Fibroblast of the aortic adventitia (primary cell): ENCODE measurements around the gene UGT1A6. TPM values are rescaled to one million over a fixed set of nuclear protein-coding genes. Genes with fewer than 3 reads are reported as not detected.

Experiments used
- DNase-seq: peaks from one replicate; pipeline ENCODE4 v3.0.0-alpha.2; 2010; ENCODE audit warnings: low read depth
- H3K4me3 ChIP-seq: 2 replicates; pipeline ENCODE4 v1.5.1; 2011; ENCODE audit warnings: low read depth, mild to moderate bottlenecking, control low read depth, low read length, moderate library complexity
- total RNA-seq: library from RNA; depleted of rRNA; stranded (reverse); fragments of >200 nt; gene quantifications from 2 replicates; pipeline ENCODE4 v1.2.3, GENCODE V29; 2012; ENCODE audit warnings: low replicate concordance
- TF ChIP-seq, protein P1 (sequence below): IDR thresholded peaks from 2 replicates; pipeline ENCODE4 v1.5.1; 2011; ENCODE audit warnings: mild to moderate bottlenecking, low read length, control low read depth, inconsistent platforms; ENCODE audit not compliant: insufficient read depth

Gene UGT1A6
- total RNA-seq, 1 donor, result 0.09 TPM

DNA sequence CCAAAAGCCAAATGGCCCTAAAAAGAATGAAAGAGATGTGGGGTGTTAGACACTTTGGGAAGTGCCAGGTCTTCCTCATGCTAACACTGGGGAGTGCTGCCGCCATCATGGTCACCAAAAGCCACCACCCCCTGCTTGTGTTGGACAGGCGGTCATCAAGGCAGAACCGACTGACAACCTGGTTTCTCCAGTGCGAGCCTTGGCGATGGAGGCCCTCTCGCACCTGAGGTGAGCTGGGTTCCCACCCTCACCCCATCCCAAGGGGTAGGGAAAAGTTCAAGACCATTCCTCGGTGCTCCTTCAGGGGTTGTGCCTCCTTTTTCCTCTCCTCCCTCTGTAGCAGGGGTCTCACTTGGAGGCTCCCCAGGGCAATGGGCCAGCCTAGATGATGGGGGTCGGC lies 119.0 kb downstream of the UGT1A6 start:
- H3K4me3 ChIP-seq, result no peak overlapping the region
- DNase-seq, result no peak
- TF ChIP-seq, protein P1, sequence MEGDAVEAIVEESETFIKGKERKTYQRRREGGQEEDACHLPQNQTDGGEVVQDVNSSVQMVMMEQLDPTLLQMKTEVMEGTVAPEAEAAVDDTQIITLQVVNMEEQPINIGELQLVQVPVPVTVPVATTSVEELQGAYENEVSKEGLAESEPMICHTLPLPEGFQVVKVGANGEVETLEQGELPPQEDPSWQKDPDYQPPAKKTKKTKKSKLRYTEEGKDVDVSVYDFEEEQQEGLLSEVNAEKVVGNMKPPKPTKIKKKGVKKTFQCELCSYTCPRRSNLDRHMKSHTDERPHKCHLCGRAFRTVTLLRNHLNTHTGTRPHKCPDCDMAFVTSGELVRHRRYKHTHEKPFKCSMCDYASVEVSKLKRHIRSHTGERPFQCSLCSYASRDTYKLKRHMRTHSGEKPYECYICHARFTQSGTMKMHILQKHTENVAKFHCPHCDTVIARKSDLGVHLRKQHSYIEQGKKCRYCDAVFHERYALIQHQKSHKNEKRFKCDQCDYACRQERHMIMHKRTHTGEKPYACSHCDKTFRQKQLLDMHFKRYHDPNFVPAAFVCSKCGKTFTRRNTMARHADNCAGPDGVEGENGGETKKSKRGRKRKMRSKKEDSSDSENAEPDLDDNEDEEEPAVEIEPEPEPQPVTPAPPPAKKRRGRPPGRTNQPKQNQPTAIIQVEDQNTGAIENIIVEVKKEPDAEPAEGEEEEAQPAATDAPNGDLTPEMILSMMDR, result no peak

- no peak overlapping the region for H3K4me3 ChIP-seq
- TF ChIP-seq, protein P1, result no peak
- DNase-seq, result peak; percentile 8
Measured at GRCh38 chr2:233813236-233814055, 120.8 kb downstream of the UGT1A6 start.

DNA sequence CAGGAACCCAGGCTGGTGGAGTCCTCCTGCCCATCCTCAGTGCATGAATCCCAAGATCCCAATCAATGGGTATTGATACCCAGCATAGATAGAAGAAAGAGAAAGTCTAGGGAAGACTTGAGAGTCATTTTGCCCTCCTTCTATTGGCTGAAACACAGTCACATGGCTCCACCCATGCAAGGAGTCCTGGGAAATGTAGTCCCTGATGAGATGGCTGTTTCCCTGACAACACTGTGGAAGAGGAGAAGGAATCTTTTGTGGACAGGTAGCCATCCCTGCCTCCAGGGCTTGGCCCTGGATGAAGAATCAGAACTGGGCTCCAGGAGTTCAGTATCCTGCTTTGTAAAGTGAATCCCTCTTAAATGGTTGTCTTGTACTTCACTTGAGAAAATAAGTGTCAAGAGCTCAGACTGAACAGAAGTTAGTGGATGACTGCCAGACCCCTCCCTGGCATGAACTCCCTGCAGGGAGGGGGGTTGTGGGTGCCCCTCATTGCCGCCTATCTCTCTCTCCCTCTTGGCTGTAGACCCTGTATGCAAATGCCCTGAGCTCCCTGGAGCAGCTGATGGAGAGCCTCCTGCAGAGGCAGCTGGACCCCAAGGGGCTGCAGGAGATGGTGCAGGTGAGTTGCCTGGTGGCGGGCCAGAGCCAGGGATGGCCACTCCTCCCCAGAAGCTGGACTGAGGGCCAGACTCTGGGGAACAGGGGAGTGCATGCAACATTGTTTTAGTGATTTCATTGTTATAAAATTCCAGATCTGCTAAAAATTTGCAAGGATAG lies 121.6 kb downstream of the UGT1A6 start:
- TF ChIP-seq, protein P1, result no peak
- no peak overlapping the region for H3K4me3 ChIP-seq
- DNase-seq, result peak; percentile 14

DNA sequence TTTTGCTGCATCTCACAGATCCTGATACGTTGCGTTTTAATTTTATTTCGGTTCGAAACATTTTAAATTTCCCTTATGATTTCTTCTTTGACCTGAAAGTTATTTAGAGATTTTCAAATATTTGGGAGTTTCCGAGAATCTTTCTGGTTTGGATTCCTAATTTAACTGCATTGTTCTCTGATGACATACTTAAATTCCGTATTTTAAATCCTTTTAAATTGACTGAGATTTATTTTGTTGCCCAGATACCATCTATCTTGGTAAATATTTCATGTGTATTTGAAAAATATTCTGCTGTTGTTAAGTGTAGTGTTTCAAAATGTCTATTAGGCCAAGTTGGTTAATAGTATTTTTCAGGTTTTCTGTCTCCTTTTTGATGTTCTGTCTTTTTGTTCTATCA lies 123.2 kb downstream of the UGT1A6 start:
- DNase-seq, result peak; percentile 41
- TF ChIP-seq, protein P1, result no peak
- H3K4me3 ChIP-seq, result no peak overlapping the region

- TF ChIP-seq, protein P1, result no peak
- H3K4me3 ChIP-seq, result no peak overlapping the region
- DNase-seq, result no peak
Measured at GRCh38 chr2:233816334-233816733, 123.6 kb downstream of the UGT1A6 start.

DNA sequence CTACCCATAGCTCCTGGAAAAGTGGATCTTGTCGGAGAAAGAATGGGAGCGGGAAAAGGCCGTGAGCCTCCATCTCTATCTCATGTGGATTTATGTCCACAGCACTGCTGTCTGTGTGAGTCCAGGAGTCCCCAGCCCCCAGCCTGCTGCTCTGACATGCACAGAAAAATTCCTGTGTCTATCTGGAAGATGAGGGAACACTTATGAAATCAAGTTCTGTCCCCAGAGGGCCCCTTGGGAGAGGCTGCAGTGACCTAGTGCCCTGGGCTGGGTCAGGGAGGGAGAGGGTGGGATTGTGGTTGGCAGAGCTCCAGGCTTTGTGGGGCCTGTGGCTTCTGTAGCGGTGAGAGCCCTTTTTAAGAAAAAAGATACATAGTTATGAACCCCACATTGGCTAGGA lies 124.1 kb downstream of the UGT1A6 start:
- no peak for DNase-seq
- TF ChIP-seq, protein P1, result no peak

More for the DNA sequence above, 124.1 kb downstream of the UGT1A6 start:
- H3K4me3 ChIP-seq, result no peak overlapping the region
